Dermis blood vessel endothelial cell (primary cell): Measurements from ENCODE around the gene TMEM97. TPM values are rescaled to one million over a fixed set of nuclear protein-coding genes. Genes with fewer than 3 reads are reported as not detected.
"Not testable (repeated sequence)": the region's sequence is repeated elsewhere in the genome, so short reads cannot be mapped to it uniquely, and the experiment has no call there.

Experiments used
- DNase-seq: peaks from one replicate; pipeline ENCODE4 v3.0.0; 2010
- total RNA-seq: library from RNA; depleted of rRNA; stranded (reverse); fragments of >200 nt; gene quantifications from 2 replicates; pipeline ENCODE4 v1.2.3, GENCODE V29; 2014

Gene TMEM97
- total RNA-seq = 9.0 and 27.4 TPM in 2 replicates

DNA sequence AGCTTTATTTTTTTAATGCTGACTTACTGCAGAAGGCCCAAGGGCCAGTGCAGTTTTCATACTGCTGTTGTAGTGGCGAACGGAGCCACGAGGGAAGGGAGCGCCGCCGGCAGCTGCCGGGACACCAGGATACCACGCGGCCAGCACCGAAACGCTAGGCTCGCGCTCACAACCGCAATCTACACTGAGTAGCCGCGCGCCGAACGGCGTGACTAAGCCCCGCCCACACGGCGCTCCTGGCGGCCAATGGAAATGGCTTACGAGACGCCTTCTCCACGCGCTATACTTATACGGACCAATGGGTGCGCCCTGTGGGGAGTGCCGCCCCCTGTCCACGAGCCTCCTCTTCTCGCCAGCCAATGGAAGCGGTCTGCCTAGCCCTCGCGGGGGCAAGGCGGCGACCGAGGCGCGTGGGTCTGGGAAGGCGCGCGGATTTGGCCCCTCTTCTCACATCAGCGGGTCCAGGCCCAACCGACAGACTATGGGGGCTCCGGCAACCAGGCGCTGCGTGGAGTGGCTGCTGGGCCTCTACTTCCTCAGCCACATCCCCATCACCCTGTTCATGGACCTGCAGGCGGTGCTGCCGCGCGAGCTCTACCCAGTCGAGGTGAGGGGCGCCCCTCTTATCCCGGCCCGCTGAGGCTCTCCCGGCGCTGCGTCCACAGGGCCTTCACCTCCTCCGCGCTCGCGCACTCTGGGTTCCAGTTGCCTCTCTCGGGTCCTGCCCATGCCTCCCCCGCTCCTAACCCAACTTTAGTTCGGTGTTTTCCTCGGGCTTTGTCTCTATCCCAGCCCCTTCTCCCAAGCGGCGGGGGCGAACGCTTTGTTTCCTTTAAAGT is at the start of gene TMEM97:
Gene TMEM97 (plus strand): TSS at position 442 of the 839 bp plus-strand sequence. CDS start 40 bp downstream, at position 482.
- DNase-seq = peak; percentile 98

DNA sequence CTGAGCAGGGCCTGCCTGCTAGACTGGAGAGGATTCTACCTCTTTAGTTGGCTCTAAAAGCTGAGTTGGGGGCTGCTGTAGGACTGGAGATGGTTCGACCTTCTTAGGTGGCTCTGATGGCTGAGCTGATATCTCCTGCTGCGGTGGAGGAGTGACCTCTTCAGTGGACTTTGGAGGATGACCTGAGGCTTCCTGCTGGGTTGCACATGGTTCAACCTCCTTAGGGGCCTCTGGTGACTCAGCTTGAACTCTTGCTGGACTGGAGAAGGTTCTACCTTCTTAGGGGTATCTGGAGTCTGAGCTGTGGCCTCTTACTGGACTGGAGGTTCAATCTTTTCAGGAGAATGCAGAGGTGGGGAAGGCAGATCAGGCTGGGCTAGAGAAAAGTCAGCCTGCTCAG is 48.9 kb upstream of the TMEM97 start:
- DNase-seq = no peak

DNA sequence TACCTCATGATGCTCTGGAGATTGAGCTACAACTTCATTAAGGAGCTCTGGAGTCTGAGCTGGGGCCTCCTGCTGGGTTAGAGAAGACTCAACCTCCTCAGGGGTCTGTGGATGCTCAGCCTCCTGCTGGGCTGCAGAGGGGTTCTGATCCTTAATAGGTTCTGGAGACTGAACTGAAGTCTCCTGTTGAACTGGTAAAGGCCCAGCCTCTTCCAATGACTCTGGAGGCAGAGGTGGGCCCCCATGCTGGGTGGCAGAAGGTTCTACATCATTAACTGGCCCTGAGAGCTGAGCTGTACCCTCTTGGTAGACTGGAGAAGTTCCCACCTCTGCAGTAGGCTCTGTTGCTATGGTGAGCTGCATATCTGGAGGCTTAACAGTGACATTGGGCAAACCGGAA is 48.1 kb upstream of the TMEM97 start:
- no peak for DNase-seq

DNA sequence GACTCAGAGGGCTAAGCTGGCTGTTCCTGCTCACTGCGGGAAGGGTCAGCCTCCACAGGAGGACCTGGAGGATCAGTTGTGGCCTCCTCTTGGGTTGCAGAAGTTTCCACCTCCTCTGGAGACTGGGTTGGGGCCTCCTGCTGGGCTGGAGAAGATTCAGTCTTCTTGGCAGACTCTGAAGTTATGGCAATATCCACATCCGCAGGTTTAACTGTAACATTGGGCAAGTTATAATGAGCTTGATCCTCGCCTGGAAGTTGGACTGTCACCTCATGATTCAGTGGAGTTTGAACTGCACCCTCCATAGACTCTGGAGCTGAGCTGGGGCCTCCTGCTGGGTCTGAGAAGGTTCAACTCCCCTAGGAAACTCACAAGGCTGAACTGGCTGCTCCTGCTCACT is 47.6 kb upstream of the TMEM97 start:
- DNase-seq = no peak

DNA sequence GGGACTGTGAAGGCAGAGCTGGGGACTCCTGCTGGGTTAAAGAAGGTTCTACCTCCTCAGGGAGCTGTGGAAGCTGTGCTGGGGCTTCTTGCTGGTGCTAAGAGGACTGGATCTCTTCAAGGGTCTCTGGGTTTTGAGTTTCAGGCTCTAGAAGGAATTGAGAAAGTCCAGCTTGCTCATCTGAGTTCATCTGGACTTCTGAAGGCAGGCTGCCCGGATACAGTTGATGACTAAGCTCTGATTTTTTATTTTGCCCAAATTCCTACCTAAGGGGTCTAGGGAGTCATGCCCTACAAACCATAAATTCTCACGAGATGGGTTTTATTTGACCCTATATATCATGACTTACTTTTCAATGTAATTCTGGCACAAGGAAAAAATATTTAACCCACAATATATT is 46.8 kb upstream of the TMEM97 start:
- no peak for DNase-seq

DNA sequence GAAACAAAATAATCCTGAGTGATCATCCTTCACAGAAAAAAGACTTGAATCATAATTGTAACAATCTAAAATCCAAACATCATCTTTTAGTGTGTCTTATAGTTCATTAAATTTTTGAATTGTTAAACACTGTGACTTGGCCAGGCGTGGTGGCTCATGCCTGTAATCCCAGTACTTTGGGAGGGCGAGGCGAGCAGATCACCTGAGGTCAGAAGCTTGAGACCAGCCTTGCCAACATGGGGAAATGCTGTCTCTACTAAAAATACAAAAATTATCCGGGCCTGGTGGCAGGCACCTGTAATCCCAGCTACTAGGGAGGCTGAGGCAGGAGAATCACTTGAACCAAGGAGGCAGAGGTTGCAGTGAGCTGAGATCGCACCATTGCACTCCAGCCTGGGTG is 45.7 kb upstream of the TMEM97 start:
- DNase-seq = not testable (repeated sequence)

DNA sequence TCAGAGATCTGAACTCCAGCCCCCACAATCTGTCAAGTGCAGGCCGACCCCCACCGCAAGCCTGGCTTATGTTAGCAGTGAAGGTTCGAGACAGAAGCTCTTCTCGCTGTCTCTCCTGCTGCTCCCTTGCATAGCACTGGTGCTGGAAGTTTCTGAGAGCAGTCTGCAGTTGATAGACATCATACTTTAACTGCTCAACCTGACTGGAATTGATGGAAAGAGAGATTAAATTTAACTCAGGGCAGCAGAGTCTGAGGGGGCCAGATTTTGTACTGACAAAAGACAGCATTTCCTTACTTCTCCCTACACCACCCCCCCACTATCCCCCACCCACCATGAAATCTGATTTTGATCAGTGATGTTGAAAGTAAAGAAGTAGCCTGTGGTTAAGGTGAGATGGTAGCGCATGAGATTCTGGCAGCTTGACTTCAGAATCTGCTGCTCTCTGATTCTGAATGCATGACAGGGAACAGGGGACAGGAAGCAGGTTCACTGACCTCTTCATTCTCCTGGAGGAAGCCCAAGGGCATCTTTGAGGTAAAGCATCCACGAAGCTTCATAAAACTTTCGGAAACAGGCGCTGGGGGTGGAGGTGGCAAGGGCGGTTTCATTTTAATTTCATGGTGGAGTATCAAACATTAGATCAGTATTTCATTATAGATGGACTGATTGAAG is 44.3 kb upstream of the TMEM97 start:
- DNase-seq = no peak

DNA sequence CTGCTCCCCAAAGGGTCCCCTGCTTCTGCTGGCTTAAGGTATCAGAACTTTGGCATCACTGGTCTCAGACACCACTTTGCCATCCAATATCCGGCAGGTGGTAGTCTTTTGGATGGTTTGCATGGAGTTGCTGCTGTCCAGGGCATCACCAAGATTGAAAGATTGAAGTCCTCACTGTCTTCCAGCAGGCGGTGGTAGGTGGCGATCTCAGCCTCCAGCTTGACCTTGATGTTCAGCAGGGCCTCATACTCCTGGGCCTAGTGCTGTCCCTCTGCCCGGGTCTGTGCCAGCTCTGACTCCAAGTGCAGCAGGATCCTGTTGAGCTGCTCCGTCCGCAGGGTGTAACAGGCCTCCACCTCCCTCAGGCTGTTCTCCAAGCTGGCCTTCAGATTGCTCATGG is 43.0 kb upstream of the TMEM97 start:
- DNase-seq = no peak

DNA sequence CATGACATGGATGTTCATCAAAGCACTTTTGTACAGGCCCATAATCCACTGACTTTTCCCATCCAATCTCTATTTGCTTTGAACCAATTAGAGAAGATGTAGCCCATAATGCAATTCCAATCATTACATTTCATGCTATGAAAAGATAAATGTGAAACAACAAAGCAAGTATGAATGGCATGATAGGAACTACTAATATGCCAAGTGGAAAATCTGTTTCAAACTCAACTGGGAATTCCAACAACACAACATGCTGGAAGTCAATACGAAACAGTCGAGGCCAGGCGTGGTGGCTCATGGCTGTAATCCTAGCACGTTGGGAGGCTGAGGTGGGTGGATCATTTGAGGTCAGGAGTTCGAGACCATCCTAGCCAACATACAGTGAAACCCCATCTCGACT is 39.6 kb upstream of the TMEM97 start:
- no peak for DNase-seq

DNA sequence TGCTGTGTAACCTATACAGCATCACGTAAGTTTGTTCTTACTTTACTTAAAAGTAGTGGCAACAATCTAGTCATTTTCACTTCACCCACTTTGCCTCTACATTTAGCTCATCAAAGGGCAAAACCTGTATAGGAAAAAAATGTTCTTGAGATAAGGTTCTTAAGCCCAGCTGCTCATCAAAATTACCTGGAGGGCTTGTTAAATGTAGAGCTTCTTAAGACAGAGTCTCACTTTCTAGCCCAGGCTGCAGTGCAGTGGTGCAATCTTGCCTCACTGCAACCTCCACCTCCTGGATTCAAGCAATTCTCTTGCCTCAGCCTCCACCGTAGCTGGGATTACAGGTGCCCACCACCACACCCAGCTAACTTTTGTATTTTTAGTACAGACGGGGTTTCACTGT is 38.2 kb upstream of the TMEM97 start:
- DNase-seq = no peak

DNA sequence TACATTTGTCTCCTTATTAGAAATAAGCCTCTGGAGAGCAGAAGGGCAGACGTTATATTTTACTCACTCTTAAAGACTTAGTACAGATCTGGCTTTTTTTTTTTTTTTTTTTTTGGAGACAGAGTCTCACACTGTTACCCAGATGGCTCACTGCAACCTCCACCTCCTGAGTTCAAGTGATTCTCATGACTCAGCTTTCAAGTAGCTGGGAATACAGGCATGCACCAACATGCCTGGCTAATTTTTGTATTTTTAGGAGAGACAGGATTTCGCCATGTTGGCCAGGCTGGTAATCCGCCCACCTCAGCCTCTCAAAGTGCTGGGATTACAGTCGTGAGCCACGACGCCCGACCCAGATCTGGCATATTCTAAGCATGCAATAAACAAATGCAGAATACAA is 36.4 kb upstream of the TMEM97 start:
- DNase-seq = peak; percentile 34

DNA sequence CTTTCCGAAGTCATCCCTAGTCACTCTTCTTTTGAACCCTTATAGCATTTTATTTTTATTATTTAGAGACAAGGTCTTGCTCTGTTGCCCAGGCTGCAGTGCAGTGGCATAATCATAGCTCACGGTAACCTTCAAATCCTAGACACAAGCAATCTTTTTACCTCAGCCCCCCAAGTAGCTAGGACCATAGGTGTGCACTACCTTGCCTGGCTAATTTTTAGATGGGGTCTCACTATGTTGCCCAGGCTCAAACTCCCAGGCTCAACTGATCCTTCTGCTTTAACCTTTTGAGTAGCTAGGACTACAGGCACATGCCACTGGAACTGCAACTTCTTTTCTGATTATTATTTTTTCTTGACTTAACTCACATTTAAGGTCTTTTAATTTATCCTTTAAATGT is 33.0 kb upstream of the TMEM97 start:
- DNase-seq = no peak

DNA sequence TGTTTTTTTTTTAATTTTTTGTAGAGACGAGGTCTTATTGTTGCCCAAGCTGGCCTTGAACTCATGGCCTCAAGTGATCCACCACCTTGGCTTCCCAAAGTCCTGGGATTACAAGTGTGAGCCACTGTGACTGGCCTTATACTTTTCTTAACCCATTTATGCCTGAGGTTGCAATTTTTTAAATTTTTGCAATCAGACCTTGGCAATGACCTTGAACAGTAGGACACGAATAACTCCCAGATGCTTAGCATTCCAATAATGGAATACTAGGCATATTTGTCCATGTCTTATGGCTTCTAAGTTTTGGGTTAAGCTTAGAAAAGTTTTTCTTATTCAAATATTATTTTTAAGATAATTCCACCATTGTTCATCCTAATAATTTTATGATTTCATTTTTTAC is 28.3 kb upstream of the TMEM97 start:
- DNase-seq = no peak

DNA sequence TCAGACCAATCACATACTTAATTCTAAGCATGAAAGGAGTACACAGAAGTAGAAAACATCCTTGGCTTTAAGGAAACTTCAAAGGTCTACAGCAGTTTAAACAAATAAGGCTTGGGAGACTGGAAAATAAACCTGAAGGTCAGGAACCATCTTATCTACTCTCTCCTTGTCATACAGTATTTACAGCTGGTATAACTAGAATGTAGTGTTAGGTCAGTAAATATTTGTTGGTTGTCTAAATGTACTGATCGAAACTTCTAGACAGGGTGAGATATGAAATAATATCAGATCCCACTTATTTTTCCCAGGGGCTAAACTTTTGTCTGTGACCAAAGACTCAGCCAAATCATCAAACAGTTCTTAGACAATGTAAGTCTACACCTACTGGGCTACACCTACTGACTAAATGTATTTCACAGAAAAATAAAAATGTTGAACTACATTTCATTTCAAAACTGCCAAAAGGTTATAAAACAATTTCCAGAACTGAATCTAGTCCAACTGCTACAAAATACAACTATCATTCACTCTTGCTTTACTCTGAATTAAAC is 27.1 kb upstream of the TMEM97 start:
- no peak for DNase-seq

DNA sequence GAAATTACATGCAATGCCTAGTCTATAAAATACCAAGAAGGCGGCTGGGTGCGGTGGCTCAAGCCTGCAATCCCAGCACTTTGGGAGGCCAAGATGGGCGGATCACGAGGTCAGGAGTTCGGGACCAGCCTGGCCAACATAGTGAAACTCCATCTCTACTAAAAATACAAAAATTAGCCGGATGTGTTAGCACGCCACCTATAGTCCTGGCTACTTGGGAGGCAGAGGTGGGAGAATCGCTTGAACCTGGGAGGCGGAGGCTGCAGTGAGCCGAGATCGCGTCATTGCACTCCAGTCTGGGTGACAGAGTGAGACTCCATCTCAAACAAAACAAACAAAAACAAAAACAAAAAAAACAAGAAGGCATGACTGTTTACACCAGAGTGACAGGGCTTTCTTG is 26.1 kb upstream of the TMEM97 start:
- not testable (repeated sequence) for DNase-seq

DNA sequence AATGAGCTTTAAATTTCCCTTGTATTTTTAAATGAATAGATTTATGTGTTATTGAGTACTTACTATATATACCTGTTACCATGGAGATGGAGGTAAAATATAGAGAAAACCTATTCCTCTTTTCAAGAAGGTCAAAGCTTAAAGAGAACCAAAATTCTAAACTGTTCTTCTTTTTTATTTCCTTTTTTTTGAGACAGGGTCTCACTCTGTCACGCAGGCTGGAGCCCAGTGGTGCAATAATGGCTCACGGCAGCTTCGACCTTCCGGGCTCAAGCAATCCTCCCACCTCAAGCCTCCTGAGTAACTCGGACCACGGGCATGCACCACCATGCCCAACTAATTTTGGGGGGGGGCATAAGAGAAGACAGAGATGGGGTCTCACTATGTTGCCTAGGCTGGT is 25.0 kb upstream of the TMEM97 start:
- DNase-seq = no peak

DNA sequence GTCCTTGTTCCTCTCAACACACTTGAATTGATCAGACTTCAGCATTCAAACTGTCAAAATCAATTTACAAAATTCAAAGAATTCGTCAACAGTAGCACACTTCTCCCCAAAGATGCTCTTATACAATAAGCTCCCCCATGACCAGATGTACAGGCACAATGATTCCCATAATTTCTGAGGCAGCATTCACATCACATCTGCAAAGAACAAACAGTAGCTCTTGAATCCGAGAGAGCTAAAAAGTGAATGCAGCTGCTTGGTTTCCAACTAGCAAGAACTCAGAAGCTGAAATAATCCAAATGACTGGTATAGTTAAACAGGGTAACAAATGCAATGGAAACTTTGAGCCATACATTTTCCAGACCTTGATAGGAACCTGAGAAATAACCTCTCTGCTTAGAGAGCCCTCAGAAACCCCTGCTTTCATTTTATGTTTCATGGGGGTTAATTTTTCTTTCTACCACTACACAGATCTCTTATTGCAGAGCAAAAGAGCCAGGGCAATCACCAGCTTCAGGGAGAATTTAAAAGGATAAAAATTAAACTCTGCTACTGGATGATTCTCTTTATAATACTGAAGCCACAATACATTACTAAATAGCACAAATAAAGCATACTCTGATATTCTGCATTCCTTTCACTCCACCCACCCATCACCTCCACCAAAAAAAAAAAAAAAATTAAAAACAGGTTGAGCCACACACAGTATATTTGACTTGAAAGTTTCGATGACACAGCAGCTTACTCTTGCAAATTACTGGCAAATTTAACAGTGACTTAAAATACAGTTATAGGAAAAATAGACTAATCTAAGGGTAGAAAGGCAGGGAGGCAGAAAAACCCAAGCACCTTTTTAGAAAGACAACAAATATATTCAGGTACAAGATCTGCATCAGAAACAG is 23.1 kb upstream of the TMEM97 start:
- DNase-seq = no peak

DNA sequence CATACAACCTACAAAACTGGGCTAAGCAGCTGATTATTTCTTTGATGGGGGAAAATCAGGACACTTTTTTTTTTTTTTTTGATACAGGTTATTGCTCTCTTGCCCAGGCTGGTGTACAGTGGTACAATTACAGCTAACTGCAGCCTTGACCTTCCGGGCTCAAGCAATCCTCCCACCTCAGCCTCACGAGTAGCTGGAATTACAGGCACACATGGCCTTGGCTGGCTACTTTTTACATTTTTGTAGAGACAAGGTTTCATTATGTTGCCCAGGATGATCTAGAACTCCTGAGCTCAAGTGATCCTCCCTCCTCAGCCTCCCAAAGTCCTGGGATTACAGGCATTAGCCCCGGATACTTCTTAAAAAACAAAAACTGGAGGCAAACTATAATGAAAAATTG is 20.6 kb upstream of the TMEM97 start:
- DNase-seq = no peak

DNA sequence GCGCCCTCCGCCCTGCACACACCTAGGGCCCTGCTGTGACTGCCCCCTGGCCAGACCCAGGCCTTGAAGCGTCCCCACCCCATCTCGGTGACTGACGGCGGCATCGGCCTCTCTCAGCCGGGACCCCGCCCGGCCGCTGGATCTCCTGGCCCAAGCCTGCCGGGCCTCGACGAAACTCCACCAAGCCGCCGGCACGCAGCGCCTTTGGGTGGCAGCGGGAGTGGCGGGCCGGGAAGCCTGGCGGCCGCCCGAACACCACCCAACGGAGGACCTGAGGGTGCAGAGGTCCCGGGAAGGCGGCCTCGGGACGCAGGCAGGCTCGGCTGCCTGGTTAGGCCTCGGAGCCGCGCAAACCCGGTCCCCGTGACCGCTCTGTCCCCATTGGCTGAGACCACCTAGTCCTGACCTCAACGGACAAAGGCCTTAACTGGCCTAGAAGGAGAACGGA is 12.0 kb upstream of the TMEM97 start:
- no peak for DNase-seq

DNA sequence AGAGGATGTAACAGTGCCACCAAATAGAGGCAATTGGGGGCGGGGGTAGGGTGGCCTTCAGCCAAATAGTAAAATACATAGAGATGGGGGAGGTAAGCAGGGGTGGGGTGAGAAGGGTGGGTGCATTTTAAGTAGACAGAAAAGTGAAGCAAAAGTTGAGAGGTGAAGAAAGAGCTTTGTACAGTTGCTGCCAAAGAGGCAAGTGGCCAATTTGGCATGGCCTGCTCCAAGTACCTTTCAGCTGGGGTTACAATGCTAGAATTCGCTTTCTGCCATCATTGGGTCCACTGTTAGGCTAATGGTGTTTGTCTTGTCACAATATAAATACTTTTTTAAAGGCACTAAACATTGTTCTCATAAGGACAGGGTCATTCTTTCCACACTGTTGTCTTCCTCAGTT is 5.2 kb upstream of the TMEM97 start:
- no peak for DNase-seq

DNA sequence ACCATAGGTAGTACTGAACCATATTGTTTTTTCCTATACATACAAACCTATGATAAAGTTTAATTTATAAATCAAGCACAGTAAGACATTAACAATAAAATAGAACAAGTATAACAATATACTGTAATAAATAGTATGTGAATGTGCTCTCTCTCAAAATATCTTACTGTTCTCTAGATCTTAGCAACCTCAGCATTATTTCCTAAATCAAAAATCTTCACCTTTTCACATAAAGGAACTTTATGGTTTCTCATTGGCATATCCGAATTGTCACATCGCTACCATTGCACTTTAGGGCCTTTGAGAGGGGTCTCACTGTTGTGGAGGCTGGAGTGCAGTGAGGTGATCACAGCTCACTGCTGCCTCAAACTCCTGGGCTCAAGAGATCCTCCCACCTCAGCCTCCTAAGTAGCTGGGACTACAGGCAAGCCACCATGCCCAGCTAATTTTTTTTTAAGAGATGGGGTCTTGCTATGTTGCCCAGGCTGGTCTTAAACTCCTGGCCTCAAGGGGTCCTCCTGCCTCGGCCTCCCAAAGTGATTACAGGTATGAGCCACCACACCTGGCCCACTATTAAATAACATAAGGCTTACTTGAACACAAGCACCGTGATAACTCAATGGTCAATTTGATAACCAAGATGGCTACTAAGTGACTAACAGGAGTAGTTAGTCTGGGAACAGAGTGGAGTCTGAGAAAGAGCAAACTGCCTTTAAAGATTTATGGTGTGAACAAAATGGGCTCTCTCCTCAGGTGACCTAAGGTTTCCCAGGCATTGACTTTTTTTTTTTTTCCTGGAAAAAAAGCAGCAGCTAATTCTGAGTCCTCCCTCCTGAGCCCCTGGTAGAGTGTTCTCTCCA is 2.9 kb upstream of the TMEM97 start:
- no peak for DNase-seq
